GM19324 (cell line): ENCODE results near the gene SRRM3.
"Not testable (repeated sequence)": the region's sequence is repeated elsewhere in the genome, so short reads cannot be mapped to it uniquely, and the experiment has no call there.

Experiments used
- ATAC-seq: cut with Tn5 transposase; IDR thresholded peaks from one replicate; pipeline ENCODE4 v1.9.1; 2021; ENCODE audit warnings: mild to moderate bottlenecking, moderate library complexity; ENCODE audit not compliant: unreplicated experiment, low FRiP score

SRRM3 gene

DNA sequence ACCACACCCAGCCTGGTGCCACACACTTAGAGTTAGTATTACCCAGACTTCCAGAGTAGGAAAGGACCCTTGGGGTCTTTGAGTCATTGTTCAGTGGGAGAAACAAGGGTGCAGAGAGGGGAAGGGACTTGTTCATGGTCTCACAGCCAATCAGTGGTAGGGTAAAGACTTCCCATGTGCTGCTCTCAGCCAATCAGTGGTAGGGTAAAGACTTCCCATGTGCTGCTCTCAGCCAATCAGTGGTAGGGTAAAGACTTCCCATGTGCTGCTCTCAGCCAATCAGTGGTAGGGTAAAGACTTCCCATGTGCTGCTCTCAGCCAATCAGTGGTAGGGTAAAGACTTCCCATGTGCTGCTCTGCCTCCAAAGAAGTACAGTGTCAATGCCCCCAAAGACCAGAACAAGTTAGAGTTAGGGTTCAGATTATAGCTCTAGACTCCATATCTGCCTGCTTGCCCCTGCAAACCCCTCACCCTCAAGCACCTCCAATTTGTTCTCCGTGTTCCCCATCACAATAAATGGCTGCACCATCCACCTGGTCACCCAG, 25.3 kb downstream of the SRRM3 start:
- ATAC-seq, result not testable (repeated sequence)

DNA sequence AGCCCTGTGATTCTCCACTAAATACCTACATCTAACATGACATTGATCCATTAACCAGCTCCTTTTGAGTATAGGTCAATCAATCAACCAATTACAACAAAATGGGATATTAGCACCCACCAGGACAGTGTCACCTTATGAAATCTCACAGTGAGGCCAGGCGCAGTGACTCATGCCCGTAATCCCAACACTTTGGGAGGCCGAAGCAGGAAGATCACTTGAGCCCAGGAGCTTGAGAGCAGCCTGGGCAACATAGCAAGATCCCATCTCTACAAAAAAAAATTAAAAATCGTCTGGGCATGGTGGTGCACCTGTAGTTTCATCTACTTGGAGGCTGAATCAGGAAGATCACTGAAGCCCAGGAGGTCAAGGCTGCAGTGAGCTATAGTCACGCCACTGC, 28.5 kb downstream of the SRRM3 start:
- ATAC-seq, result no peak

GRCh38 chr7:76231071-76231470, 29.4 kb downstream of the SRRM3 start:
- ATAC-seq, result no peak

DNA sequence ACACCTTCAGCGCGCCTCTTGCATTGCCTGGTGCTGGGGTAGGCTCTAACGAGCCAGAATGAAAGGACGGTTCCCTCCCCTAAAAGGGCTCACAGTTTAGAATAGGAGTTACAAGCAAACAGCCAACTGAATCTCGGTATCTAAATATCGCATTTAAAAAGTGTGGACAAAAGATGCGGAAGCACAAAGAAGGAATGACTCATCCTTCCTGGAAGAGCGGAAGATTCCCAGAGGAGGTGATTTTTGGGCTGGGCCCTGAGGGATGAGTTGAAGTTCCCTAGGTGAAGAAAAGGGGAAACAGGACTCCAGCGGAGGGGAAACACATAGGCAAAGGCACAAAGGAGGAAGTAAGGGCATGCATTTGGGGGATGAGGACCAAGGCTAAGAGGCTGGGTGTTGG, 29.9 kb downstream of the SRRM3 start:
- no peak for ATAC-seq

DNA sequence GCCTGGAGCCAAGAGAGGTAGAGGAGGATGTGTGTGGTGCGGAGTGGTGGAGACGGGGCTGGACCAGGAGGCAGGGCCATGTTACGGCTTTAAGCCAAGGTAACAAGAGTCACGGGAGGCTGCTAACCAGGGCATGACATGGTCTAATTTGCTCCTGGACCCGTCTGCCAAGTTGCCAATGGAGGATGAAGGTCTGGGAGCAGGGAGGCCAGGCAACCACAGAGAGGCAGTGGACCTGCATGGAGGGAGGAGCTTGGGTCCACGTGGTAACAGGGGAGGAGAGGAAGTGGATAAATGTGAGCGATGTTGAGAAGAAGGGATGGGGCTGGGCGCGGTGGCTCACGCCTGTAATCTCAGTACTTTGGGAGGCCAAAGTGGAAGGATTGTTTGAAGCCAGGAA, 31.0 kb downstream of the SRRM3 start:
- ATAC-seq, result no peak

DNA sequence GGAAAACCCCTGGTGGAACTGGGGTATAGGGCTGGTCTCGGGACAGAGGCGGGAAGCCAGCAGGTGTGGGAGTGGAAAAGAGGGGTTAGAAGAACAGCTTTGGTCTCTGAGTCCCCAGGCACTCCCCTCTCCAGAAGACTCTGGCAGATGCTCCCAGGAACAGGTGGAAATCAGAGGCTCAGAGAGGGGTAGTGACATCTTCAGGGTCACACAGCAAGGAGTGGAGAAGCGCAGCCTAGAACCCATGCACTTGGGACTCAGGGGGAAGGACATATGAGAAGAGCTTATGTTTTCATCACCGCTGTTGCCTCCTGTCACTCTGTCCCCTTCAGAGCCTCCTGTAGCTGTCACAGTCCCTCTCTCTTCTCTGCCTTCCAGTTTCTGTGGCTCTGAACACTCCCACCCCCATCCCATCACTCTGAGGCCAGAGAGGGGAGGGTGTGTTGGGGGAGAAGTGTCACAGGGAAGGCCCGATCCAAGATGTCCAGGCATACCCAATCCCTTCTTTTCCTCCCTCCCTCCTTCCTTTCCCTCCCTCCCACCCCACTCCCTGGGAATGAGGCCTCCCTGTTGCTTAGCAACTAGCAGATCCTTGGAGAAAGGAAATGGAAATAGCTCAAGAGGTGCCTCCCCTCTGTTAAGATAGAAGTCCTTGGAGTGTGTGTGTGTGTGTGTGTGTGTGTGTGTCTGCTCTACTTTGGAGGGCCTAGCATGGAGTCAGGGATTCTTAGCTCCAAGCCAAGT, 32.0 kb downstream of the SRRM3 start:
- no peak for ATAC-seq

GRCh38 chr7:76234282-76234584, 32.5 kb downstream of the SRRM3 start:
- no peak for ATAC-seq

DNA sequence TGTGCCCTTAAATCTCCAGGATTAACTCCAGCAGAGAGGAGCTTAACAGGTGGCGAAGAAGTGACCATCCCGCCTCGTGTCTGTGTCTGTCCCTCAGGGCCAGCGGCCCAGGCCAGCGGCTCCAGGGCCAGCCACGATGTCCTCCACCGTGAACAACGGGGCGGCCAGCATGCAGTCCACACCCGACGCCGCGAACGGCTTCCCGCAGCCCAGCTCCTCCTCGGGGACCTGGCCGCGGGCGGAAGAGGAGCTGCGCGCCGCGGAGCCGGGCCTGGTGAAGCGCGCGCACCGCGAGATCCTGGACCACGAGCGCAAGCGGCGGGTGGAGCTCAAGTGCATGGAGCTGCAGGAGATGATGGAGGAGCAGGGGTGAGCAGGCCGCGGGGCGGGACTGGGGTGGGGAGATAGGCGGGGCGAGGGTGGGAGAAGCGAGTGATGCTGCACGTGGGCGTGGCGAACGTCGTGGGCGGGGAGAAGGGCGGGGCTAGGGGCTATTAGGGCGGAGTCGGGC, 33.3 kb downstream of the SRRM3 start:
- no peak for ATAC-seq

DNA sequence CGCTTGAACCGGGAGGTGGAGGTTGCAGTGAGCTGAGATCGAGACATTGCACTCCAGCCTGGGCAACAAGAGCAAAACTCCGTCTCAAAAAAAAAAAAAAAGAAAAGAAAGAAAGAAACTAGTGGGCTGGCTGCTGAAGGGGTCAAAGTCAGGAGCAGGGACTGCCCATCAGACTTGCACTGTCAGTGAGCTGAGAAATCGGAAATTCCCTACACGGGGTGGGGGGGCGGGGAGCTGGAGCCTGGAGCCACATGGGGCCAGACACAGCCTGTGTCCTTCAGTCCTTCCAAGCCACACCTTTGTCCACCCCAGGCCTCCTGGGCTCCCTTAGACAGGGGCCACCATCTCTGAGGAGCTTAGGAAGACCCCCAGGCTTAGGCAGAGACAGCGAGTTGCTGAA, 34.5 kb downstream of the SRRM3 start:
- no peak for ATAC-seq

GRCh38 chr7:76238326-76238725, 36.6 kb downstream of the SRRM3 start:
- ATAC-seq, result no peak

GRCh38 chr7:76241141-76241540, 39.4 kb downstream of the SRRM3 start:
- no peak for ATAC-seq

- ATAC-seq, result not testable (repeated sequence)
Observed at GRCh38 chr7:76242517-76243063, 40.9 kb downstream of the SRRM3 start.

- no peak for ATAC-seq
Observed at GRCh38 chr7:76244781-76245391, 43.2 kb downstream of the SRRM3 start.

- ATAC-seq, result no peak
Observed at GRCh38 chr7:76246804-76247389, 45.2 kb downstream of the SRRM3 start.

GRCh38 chr7:76247938-76248337, 46.2 kb downstream of the SRRM3 start:
- no peak for ATAC-seq

DNA sequence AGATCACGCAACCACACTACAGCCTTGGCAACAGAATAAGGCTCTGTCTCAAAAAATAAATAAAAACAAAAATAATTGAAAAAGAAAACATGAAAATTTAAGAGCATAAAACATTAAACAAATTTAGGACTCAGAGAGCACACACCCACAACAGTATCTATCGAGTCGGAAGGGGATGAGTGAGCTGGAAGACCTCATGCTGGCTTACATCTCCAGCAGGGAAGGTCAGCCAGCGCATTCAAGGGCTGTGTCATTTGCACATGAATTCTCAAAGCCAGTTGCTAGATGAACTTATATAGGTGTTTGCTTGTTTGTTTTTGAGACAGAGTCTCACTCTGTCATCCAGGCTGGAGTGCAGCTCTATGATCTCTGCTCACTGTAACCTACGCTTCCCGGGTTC, 50.3 kb downstream of the SRRM3 start:
- no peak for ATAC-seq

DNA sequence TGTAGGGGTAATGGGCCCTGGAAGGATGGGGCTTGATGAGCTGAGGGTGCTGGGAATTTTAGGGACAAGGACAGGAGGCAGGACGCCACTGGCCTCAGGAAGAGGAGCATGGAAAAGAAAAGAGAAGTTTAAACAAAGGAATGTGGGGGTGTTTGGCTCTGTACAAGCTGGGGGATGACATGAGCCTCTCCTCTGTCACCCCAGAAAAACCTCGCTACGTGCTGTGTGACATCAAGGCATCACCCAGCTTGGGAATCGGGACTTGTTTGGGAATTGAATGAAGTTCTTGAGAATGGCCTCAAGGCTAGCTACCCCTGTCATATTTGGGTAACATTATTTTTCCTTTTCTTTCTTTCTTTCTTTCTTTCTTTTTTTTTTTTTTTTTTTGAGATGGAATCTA, 53.1 kb downstream of the SRRM3 start:
- no peak for ATAC-seq

DNA sequence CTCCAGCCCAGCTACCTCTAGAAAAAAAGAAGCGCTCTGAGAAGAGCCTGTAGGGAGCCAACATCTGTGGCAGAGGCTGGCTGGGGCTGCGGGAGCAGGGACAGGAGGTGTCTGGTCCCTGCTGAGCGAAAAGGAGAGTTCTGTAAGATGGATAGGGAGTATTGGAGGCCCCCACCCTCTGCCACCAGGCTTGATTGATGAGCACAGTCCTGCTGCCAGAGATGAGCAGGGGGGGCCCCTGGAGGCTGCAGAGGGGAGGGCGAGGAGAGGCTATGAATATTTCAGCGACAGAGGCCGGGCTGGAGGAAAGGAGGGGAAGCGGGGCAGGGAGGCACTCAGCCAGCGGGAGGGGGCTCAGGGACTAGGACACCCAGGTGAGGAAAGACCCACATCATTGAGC, 56.3 kb downstream of the SRRM3 start:
- ATAC-seq, result no peak

DNA sequence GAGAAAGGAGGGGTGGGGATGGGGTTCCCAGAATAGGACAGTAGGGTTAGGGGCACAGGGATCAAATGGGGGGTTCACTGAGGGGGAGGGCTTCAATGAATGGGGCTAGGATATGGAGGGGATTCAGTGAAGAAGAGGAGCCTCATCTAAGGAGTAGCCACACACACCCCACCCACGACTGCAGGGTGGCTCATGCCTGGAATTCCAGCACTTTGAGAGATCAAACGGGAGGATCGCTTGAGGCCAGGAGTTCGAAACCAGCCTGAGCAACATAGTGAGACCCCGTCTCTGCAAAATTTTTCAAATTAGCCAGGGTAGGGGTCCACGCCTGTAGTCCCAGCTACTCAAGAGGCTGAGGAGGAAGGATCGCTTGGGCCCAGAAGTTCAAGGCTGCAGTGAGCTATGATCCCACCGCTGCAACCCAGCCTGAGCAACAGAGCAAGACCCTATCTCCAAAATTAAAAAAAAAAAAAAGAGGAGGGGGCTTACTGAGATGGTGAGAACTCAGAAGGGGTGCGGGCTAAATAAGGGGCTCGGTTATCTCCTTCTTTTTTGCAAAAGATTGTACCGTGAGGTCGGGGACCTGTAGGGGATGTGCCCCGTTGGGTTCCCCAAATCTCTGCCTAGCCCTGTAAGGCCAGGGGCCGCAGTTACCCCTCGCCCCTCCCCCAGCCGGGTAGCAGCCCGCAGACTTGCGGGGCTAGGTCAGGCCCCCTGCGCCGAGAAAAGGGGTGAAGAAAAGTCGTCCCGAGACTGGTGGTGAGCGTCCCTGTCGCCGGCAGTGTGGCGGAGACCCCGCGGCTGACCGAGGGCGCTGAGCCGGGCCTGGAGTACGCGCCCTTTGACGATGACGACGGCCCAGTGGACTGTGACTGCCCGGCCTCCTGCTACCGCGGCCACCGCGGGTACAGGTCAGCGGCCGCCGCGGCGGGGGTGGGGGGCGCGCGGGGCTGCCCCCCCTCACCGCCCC, 57.7 kb downstream of the SRRM3 start:
- ATAC-seq, result no peak

DNA sequence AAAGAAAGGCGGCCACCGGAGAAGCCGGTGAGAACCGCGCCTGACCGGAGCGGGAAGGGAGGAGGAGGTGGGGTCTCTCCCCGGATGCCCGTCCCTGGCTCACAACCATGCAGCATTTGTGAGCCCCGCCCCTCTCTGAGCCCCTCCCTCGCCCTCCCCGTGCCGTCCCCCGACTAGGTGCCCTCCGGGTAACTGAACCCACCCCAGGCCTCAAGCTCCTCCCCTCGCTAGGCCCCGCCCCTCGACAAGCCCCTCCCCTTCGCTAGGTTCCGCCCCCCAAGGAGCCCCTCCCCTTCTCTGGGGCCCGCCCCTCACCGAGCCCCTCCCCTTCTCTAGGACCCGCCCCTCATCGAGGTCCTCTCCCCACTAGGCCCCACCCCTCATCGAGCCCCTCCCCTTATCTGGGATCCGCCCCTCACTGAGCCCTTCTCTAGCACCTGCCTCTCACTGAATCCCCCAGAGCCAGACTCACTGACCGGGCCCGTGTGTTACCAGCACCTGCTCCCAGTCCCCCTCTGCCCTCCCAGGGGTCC, 58.5 kb downstream of the SRRM3 start:
- no peak for ATAC-seq
